Neural cell (in vitro differentiated cells): ENCODE results near the gene MAST4. TPM values are rescaled to one million over a fixed set of nuclear protein-coding genes. Genes with fewer than 3 reads are reported as not detected.

Source experiments
- H2AFZ ChIP-seq: fragments of 200-600, 300-800 bp; sonication (generic), shearing (Covaris generic); 2 replicates; pipeline ENCODE4 v1.6.0; 2014; ENCODE audit warnings: low read depth, mild to moderate bottlenecking, antibody characterized with exemption, low read length, moderate library complexity
- H3F3A ChIP-seq: fragments of 200-600 bp; shearing (Covaris generic); 2 replicates; pipeline ENCODE4 v1.6.1; 2016; ENCODE audit warnings: mild to moderate bottlenecking, moderate library complexity, mixed read lengths, antibody characterized with exemption, low read length; ENCODE audit not compliant: insufficient read depth, poor library complexity, severe bottlenecking
- H3K27ac ChIP-seq: fragments of 200-600, 300-800 bp; sonication (generic), shearing (Covaris generic); 2 replicates; pipeline ENCODE4 v1.5.1; 2014; ENCODE audit warnings: mild to moderate bottlenecking, low read length, moderate library complexity
- H3K27me3 ChIP-seq: fragments of 300-800, 200-600 bp; sonication (generic), shearing (Covaris generic); 2 replicates; pipeline ENCODE4 v1.6.0; 2014; ENCODE audit warnings: mild to moderate bottlenecking, low read depth, low read length, moderate library complexity; ENCODE audit not compliant: insufficient read depth
- H3K36me3 ChIP-seq: fragments of 300-800, 200-600 bp; sonication (generic), shearing (Covaris generic); 2 replicates; pipeline ENCODE4 v1.5.1; 2014; ENCODE audit warnings: mild to moderate bottlenecking, antibody characterized with exemption, low read length, moderate library complexity; ENCODE audit not compliant: insufficient read depth
- H3K4me2 ChIP-seq: fragments of 300-800, 200-600 bp; sonication (generic), shearing (Covaris generic); 2 replicates; pipeline ENCODE4 v1.6.0; 2014; ENCODE audit warnings: mild to moderate bottlenecking, low read length
- H3K4me3 ChIP-seq: fragments of 300-800, 200-600 bp; sonication (generic), shearing (Covaris generic); 2 replicates; pipeline ENCODE4 v1.5.1; 2014; ENCODE audit warnings: mild to moderate bottlenecking, low read length, moderate library complexity
- H3K79me2 ChIP-seq: fragments of 200-600 bp; shearing (Covaris generic); replicated peaks from 2 replicates; pipeline ENCODE4 v1.6.0; 2014; ENCODE audit warnings: mild to moderate bottlenecking, low read length, moderate library complexity; ENCODE audit not compliant: insufficient read depth
- H3K9ac ChIP-seq: fragments of 300-800, 200-600 bp; sonication (generic), shearing (Covaris generic); 2 replicates; pipeline ENCODE4 v1.6.1; 2016; ENCODE audit warnings: mild to moderate bottlenecking, low read length, mixed read lengths
- H3K9me2 ChIP-seq: fragments of 200-600 bp; shearing (Covaris generic); 2 replicates; pipeline ENCODE4 v1.6.1; 2016; ENCODE audit warnings: mild to moderate bottlenecking, low read length, mixed read lengths; ENCODE audit not compliant: insufficient read depth
- H3K9me3 ChIP-seq: fragments of 200-600, 300-800 bp; sonication (generic), shearing (Covaris generic); 2 replicates; pipeline ENCODE4 v1.6.1; 2016; ENCODE audit warnings: mild to moderate bottlenecking, mixed run types, low read length, moderate library complexity, mixed read lengths
- H4K20me1 ChIP-seq: fragments of 200-600 bp; shearing (Covaris generic); 2 replicates; pipeline ENCODE4 v1.6.1; 2016; ENCODE audit warnings: mild to moderate bottlenecking, mixed run types; ENCODE audit not compliant: insufficient read depth
- CTCF ChIP-seq: fragments of 450-650 bp; IDR thresholded peaks from 2 replicates; pipeline ENCODE4 v1.5.1; 2014; ENCODE audit warnings: antibody characterized with exemption, mild to moderate bottlenecking, moderate library complexity; ENCODE audit not compliant: poor library complexity, severe bottlenecking
- EP300 ChIP-seq: fragments of 450-650 bp; conservative IDR thresholded peaks from 2 replicates; pipeline ENCODE4 v1.6.1; 2014; ENCODE audit warnings: antibody characterized with exemption, mild to moderate bottlenecking, moderate library complexity; ENCODE audit not compliant: poor library complexity, severe bottlenecking
- EZH2 ChIP-seq: fragments of 200-600, 300-800 bp; shearing (Covaris generic), sonication (generic); IDR thresholded peaks from 2 replicates; pipeline ENCODE4 v1.6.1; 2014; ENCODE audit warnings: antibody characterized with exemption, low read length, borderline replicate concordance, mild to moderate bottlenecking; ENCODE audit not compliant: insufficient read depth, poor library complexity, severe bottlenecking
- MXI1 ChIP-seq: fragments of 450-650 bp; conservative IDR thresholded peaks from 2 replicates; pipeline ENCODE4 v1.6.1; 2014; ENCODE audit warnings: antibody characterized with exemption, mild to moderate bottlenecking; ENCODE audit not compliant: poor library complexity, severe bottlenecking
- POLR2AphosphoS5 ChIP-seq: IDR thresholded peaks from 2 replicates; pipeline ENCODE4 v1.6.1; 2012
- RAD21 ChIP-seq: fragments of 450-650 bp; conservative IDR thresholded peaks from 2 replicates; pipeline ENCODE4 v1.6.1; 2014; ENCODE audit warnings: antibody characterized with exemption, mild to moderate bottlenecking, moderate library complexity
- REST ChIP-seq: IDR thresholded peaks from 2 replicates; pipeline ENCODE4 v1.6.1; 2012; ENCODE audit warnings: borderline replicate concordance
- SMC3 ChIP-seq: fragments of 450-650 bp; conservative IDR thresholded peaks from 2 replicates; pipeline ENCODE4 v1.6.1; 2014; ENCODE audit warnings: antibody characterized with exemption, mild to moderate bottlenecking, moderate library complexity; ENCODE audit not compliant: poor library complexity
- TAF1 ChIP-seq: IDR thresholded peaks from 2 replicates; pipeline ENCODE4 v1.6.1; 2012; ENCODE audit warnings: low read depth
- polyA plus RNA-seq: library from polyadenylated mRNA; depleted of rRNA; stranded (reverse); fragments of >200 nt; gene quantifications from 2 replicates; pipeline ENCODE4 v1.2.3, GENCODE V29; 2014

Gene MAST4
- polyA plus RNA-seq, 1 donor from 2014 or later, result 2.3 TPM

- no peaks in the 10 kb centered on the region for H4K20me1 ChIP-seq
- no peak overlapping the region for H3K4me2 ChIP-seq
- H3K36me3 ChIP-seq, result no peaks in the 10 kb centered on the region
- no peak overlapping the region for H3K9ac ChIP-seq
- no peaks in the 10 kb centered on the region for H3K9me3 ChIP-seq
- no peak overlapping the region for H2AFZ ChIP-seq
- no peak overlapping the region for H3K4me3 ChIP-seq
- H3K79me2 ChIP-seq, result no peaks in the 10 kb centered on the region
- no peaks in the 10 kb centered on the region for H3K27me3 ChIP-seq
- TF ChIP-seq SMC3 (no peak), MXI1 (no peak), EZH2 (no peak)
- H3F3A ChIP-seq, result no peaks in the 10 kb centered on the region
- no peaks in the 10 kb centered on the region for H3K9me2 ChIP-seq
- no peak overlapping the region for H3K27ac ChIP-seq
Observed at GRCh38 chr5:66674802-66675201, 78.6 kb downstream of the MAST4 start.

GRCh38 chr5:66675406-66675805 lies 79.2 kb downstream of the MAST4 start:
- no peaks in the 10 kb centered on the region for H3K27me3 ChIP-seq
- TF ChIP-seq CTCF, result no peak
- TF ChIP-seq EZH2, result no peak
- TF ChIP-seq TAF1, result no peak
- no peak for TF ChIP-seq MXI1
- TF ChIP-seq SMC3, result no peak
- TF ChIP-seq POLR2AphosphoS5, result no peak
- TF ChIP-seq RAD21, result no peak
- TF ChIP-seq EP300, result no peak
- TF ChIP-seq REST, result no peak
- no peaks in the 10 kb centered on the region for H3K36me3 ChIP-seq
- H3F3A ChIP-seq, result no peaks in the 10 kb centered on the region
- H3K4me3 ChIP-seq, result no peak overlapping the region
- H3K9me2 ChIP-seq, result no peaks in the 10 kb centered on the region
- H3K27ac ChIP-seq, result no peak overlapping the region
- H4K20me1 ChIP-seq, result no peaks in the 10 kb centered on the region
- H3K4me2 ChIP-seq, result no peak overlapping the region
- no peak overlapping the region for H2AFZ ChIP-seq
- no peaks in the 10 kb centered on the region for H3K9me3 ChIP-seq
- H3K79me2 ChIP-seq, result no peaks in the 10 kb centered on the region
- no peak overlapping the region for H3K9ac ChIP-seq

- H4K20me1 ChIP-seq, result no peaks in the 10 kb centered on the region
- H3K9me3 ChIP-seq, result no peaks in the 10 kb centered on the region
- no peak for TF ChIP-seq EP300
- TF ChIP-seq RAD21, result no peak
- TF ChIP-seq TAF1, result no peak
- TF ChIP-seq POLR2AphosphoS5, result no peak
- no peak for TF ChIP-seq EZH2
- TF ChIP-seq SMC3, result no peak
- no peak for TF ChIP-seq MXI1
- no peak for TF ChIP-seq CTCF
- H3K9me2 ChIP-seq, result no peaks in the 10 kb centered on the region
- H3K79me2 ChIP-seq, result no peaks in the 10 kb centered on the region
- no peaks in the 10 kb centered on the region for H3K36me3 ChIP-seq
- H3K4me3 ChIP-seq, result no peak overlapping the region
- no peaks in the 10 kb centered on the region for H3K27me3 ChIP-seq
- no peak overlapping the region for H2AFZ ChIP-seq
- H3K27ac ChIP-seq, result no peak overlapping the region
- no peak overlapping the region for H3K4me2 ChIP-seq
- H3K9ac ChIP-seq, result no peak overlapping the region
- H3F3A ChIP-seq, result no peaks in the 10 kb centered on the region
Observed at GRCh38 chr5:66680221-66680620, 84.0 kb downstream of the MAST4 start.
